Fibroblast of lung (primary cell): Measurements from ENCODE around the gene CRYL1. TPM values are rescaled to one million over a fixed set of nuclear protein-coding genes. Genes with fewer than 3 reads are reported as not detected.

Experiments used
- DNase-seq, 2 donors: peaks; one replicate each; pipeline versions ENCODE4 v3.0.0 to v3.0.0-alpha.2; 2010; ENCODE audit warnings: low read depth in 2 of 2
- H2AFZ ChIP-seq: 2 replicates; pipeline ENCODE4 v1.5.1; 2012; ENCODE audit warnings: low read length, control low read depth, inconsistent platforms
- H3K27ac ChIP-seq: 2 replicates; pipeline ENCODE4 v1.5.1; 2011; ENCODE audit warnings: low read length, control low read depth; ENCODE audit not compliant: insufficient read depth
- H3K27me3 ChIP-seq: 2 replicates; pipeline ENCODE4 v1.5.1; 2011; ENCODE audit warnings: mild to moderate bottlenecking, low read length; ENCODE audit not compliant: control insufficient read depth, insufficient read depth
- H3K36me3 ChIP-seq: 2 replicates; pipeline ENCODE4 v1.5.1; 2011; ENCODE audit warnings: low read length; ENCODE audit not compliant: control insufficient read depth, insufficient read depth
- H3K4me1 ChIP-seq: 2 replicates; pipeline ENCODE4 v1.5.1; 2011; ENCODE audit warnings: low read length; ENCODE audit not compliant: control insufficient read depth, insufficient read depth; ENCODE audit errors: extremely low read depth
- H3K4me2 ChIP-seq: 2 replicates; pipeline ENCODE4 v1.5.1; 2011; ENCODE audit warnings: low read length, control low read depth; ENCODE audit not compliant: insufficient read depth; ENCODE audit errors: extremely low read depth
- H3K4me3 ChIP-seq, 4 experiments: fragments of 200-600 bp in 1 of 4; sonication (generic) in 1 of 4; replicated peaks in 1 of 4; 2 replicates each; pipeline ENCODE4 v1.5.1; 2011 to 2016; ENCODE audit warnings: low read length in 4 of 4, low read depth in 3 of 4, mild to moderate bottlenecking in 3 of 4, control low read depth in 2 of 4, inconsistent platforms in 1 of 4, mixed read lengths in 1 of 4; ENCODE audit not compliant: insufficient read depth in 1 of 4; ENCODE audit errors: control extremely low read depth in 1 of 4
- H3K79me2 ChIP-seq: 2 replicates; pipeline ENCODE4 v1.5.1; 2012; ENCODE audit warnings: mild to moderate bottlenecking, low read length, inconsistent platforms; ENCODE audit not compliant: control insufficient read depth, insufficient read depth
- H3K9ac ChIP-seq: 2 replicates; pipeline ENCODE4 v1.5.1; 2011; ENCODE audit warnings: mild to moderate bottlenecking, low read length, control low read depth; ENCODE audit not compliant: insufficient read depth
- H3K9me3 ChIP-seq: 2 replicates; pipeline ENCODE4 v1.5.1; 2012; ENCODE audit warnings: low read depth, low read length; ENCODE audit not compliant: control insufficient read depth, insufficient read depth
- H4K20me1 ChIP-seq: 2 replicates; pipeline ENCODE4 v1.5.1; 2011; ENCODE audit warnings: low read length; ENCODE audit not compliant: control insufficient read depth, insufficient read depth; ENCODE audit errors: extremely low read depth
- CTCF ChIP-seq, 2 donors: IDR thresholded peaks in 1 of 2; conservative IDR thresholded peaks in 1 of 2; 1 replicate in 1 of 2; 2 replicates in 1 of 2; pipeline ENCODE4 v1.5.1; 2011 to 2012; ENCODE audit warnings: low read length in 2 of 2, control low read depth in 1 of 2, inconsistent platforms in 1 of 2, low read depth in 1 of 2, mild to moderate bottlenecking in 1 of 2
- EZH2 ChIP-seq: IDR thresholded peaks from 2 replicates; pipeline ENCODE4 v1.5.1; 2012; ENCODE audit warnings: low read length, control low read depth, mild to moderate bottlenecking; ENCODE audit errors: missing control alignments
- polyA plus RNA-seq, 2 donors: library from polyadenylated mRNA; depleted of rRNA in 1 of 2; stranded (reverse) in 1 of 2; unstranded in 1 of 2; fragments of >200 nt; gene quantifications; 2 replicates each; pipeline ENCODE4 v1.2.1, GENCODE V29; 2011 to 2012; ENCODE audit warnings: missing spikeins in 1 of 2
- total RNA-seq: library from RNA; depleted of rRNA; stranded (reverse); fragments of >200 nt; gene quantifications from 2 replicates; pipeline ENCODE4 v1.2.1, GENCODE V29; 2014

CRYL1 gene
- total and polyA plus RNA-seq, 2 donors (not counting 1 experiment from before 2014, with no cell fraction given) = 18.3 to 20.1 TPM

GRCh38 chr13:20546556-20546955, 20.9 kb upstream of the CRYL1 start:
- H3K27ac ChIP-seq = no peak overlapping the region

GRCh38 chr13:20544201-20544923, 18.7 kb upstream of the CRYL1 start:
- H4K20me1 ChIP-seq = no peaks in the 10 kb centered on the region
- H3K4me3 ChIP-seq = no peak overlapping the region
- no peak overlapping the region for H3K9ac ChIP-seq
- no peak overlapping the region for H2AFZ ChIP-seq
- no peak for DNase-seq
- no peak overlapping the region for H3K27ac ChIP-seq
- H3K4me1 ChIP-seq = no peaks in the 10 kb centered on the region
- H3K4me2 ChIP-seq = no peak overlapping the region
- no peaks in the 10 kb centered on the region for H3K79me2 ChIP-seq
- no peaks in the 10 kb centered on the region for H3K36me3 ChIP-seq
- H3K9me3 ChIP-seq = no peaks in the 10 kb centered on the region
- peaks cover 3% of the 10 kb centered on the region for H3K27me3 ChIP-seq
- TF ChIP-seq CTCF (conservative IDR thresholded peaks at IDR 0.05 in 1 of 2, IDR thresholded peaks at IDR 0.05 in 1 of 2; ENCODE audit: low read depth in 1 of 2, low read length in 2 of 2) = no peak
- TF ChIP-seq EZH2 = no peak

More at GRCh38 chr13:20546556-20546955, 20.9 kb upstream of the CRYL1 start:
- no peaks in the 10 kb centered on the region for H3K4me1 ChIP-seq
- no peak overlapping the region for H2AFZ ChIP-seq
- H3K9ac ChIP-seq = no peak overlapping the region
- no peaks in the 10 kb centered on the region for H4K20me1 ChIP-seq
- TF ChIP-seq EZH2 (no peak), CTCF (conservative IDR thresholded peaks at IDR 0.05 in 1 of 2, IDR thresholded peaks at IDR 0.05 in 1 of 2; ENCODE audit: low read depth in 1 of 2, low read length in 2 of 2) (no peak)
- H3K79me2 ChIP-seq = no peaks in the 10 kb centered on the region
- no peak for DNase-seq
- H3K4me2 ChIP-seq = no peak overlapping the region
- no peaks in the 10 kb centered on the region for H3K9me3 ChIP-seq
- H3K27me3 ChIP-seq = peaks cover 3% of the 10 kb centered on the region
- H3K4me3 ChIP-seq = no peak overlapping the region
- H3K36me3 ChIP-seq = no peaks in the 10 kb centered on the region

- no peak overlapping the region for H3K4me3 ChIP-seq
- H3K36me3 ChIP-seq = no peaks in the 10 kb centered on the region
- no peak overlapping the region for H3K9ac ChIP-seq
- H2AFZ ChIP-seq = no peak overlapping the region
- no peak for TF ChIP-seq CTCF (conservative IDR thresholded peaks at IDR 0.05 in 1 of 2, IDR thresholded peaks at IDR 0.05 in 1 of 2; ENCODE audit: low read depth in 1 of 2, low read length in 2 of 2)
- TF ChIP-seq EZH2 = no peak
- H4K20me1 ChIP-seq = no peaks in the 10 kb centered on the region
- H3K9me3 ChIP-seq = no peaks in the 10 kb centered on the region
- no peak overlapping the region for H3K4me2 ChIP-seq
- no peak for DNase-seq
- H3K4me1 ChIP-seq = no peaks in the 10 kb centered on the region
- H3K27me3 ChIP-seq = no peaks in the 10 kb centered on the region
- H3K27ac ChIP-seq = no peak overlapping the region
- no peaks in the 10 kb centered on the region for H3K79me2 ChIP-seq
Measured at GRCh38 chr13:20536992-20537391, 11.3 kb upstream of the CRYL1 start.
